Psoas muscle (tissue), 8 donors: ENCODE measurements around the gene LRFN2. TPM values are rescaled to one million over a fixed set of nuclear protein-coding genes. Genes with fewer than 3 reads are reported as not detected.

ENCODE experiments used
- ATAC-seq, 4 donors: fragments of 200-7000 bp; cut with Tn5 transposase; one replicate each; pipeline ENCODE4 v1.9.1; 2020; ENCODE audit warnings: moderate library complexity in 3 of 4, mild to moderate bottlenecking in 2 of 4
- DNase-seq, 2 donors: peaks; one replicate each; pipeline ENCODE4 v3.0.0-alpha.2; 2020
- H3K27ac ChIP-seq: fragments of 200-600 bp; one replicate; pipeline ENCODE4 v1.8.0; 2022
- H3K27me3 ChIP-seq, 3 donors: fragments of 200-600 bp in 1 of 3; one replicate each; pipeline versions ENCODE4 v1.6.1 to v1.8.0; 2013 to 2022; ENCODE audit warnings: low read length in 2 of 3, mild to moderate bottlenecking in 2 of 3, moderate library complexity in 1 of 3; ENCODE audit not compliant: insufficient read depth in 3 of 3
- H3K36me3 ChIP-seq, 2 donors: fragments of 200-600 bp in 1 of 2; one replicate each; pipeline versions ENCODE4 v1.6.1 to v1.8.0; 2013 to 2022; ENCODE audit warnings: low read depth in 1 of 2, mild to moderate bottlenecking in 1 of 2, moderate library complexity in 1 of 2; ENCODE audit not compliant: insufficient read depth in 1 of 2
- H3K4me1 ChIP-seq: fragments of 200-600 bp; one replicate; pipeline ENCODE4 v1.8.0; 2022
- H3K4me3 ChIP-seq: fragments of 200-600 bp; one replicate; pipeline ENCODE4 v1.8.0; 2022; ENCODE audit warnings: mild to moderate bottlenecking
- H3K9me3 ChIP-seq: fragments of 200-600 bp; one replicate; pipeline ENCODE4 v1.8.0; 2022
- WGBS, 3 donors: extraction: QIAGEN DNeasy Blood & Tissue Kit; methylation state at CpG; one replicate each; pipeline versions ENCODE4 v1.1.6 to v1.1.7; 2013; 5-methylcytosine and 5-hydroxymethylcytosine counted together
- intact Hi-C, 2 donors: fragments of 100-400 bp; cut with DNase I; formaldehyde crosslinking; loops; one replicate each; pipeline versions ENCODE4 v1.11.0 to v1.14.2; 2022
- polyA plus RNA-seq, 3 donors: library from polyadenylated mRNA; stranded (reverse); fragments of 200-250 nt; gene quantifications; one replicate each; pipeline ENCODE4 v1.2.3, GENCODE V29; 2013
- total RNA-seq, 4 donors: library from RNA; stranded (reverse); fragmentation: NEBNext Ultra II Directional in 2 of 4; extraction: Animal tissue kit (Norgen Biotek cat#: 25700) in 2 of 4; gene quantifications; one replicate each; pipeline versions ENCODE4 v1.2.1 to v1.2.4, GENCODE V29; 2021 to 2023
- TF ChIP-seq, protein P1 (sequence below): fragments of 200-600 bp; IDR thresholded peaks from one replicate; pipeline ENCODE4 v1.8.0; 2022; ENCODE audit warnings: antibody characterized with exemption
- donor health status: healthy with polysubstance abuse.
- donor health status: DM: no; HTN: no; CAD: no; lungs with moderate emphysema.
- donor health status: Bipolar disorder and iron deficiency.
- donor health status: healthy.
- donor health status: DM: yes; HTN: yes; CAD: no.
- donor health status: DM: no; HTN: no; CAD: no.
- donor health status: DM: no; HTN: no; CAD: no.
- donor health status: DM: yes; HTN: yes; CAD: no.

The LRFN2 gene
- total and polyA plus RNA-seq, 7 donors, result 0.06 TPM; not detected in 6

DNA sequence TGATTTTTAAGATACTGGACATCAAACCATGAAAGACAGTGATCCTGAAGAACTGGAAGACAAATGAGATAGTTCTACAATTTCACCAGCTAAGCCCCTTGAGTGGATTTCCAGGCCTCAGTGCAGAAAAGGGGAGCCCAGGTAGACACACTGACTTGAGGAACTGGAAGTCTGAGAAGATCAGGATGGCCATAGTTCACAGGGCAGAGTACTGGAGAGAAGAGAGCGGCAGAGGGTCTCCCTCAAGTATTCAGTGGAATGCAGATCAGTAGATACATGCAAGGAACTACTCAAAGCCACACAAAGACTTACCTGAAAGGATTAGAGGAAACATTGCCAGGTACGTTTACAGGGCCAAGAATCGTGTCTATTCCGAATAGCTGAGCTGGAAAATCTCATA lies 224.3 kb downstream of the LRFN2 start:
- Histone ChIP-seq H3K36me3 (no peaks in the 10 kb centered on the region), H3K4me3 (no peak overlapping the region), H3K9me3 (peaks cover 6% of the 10 kb centered on the region), H3K4me1 (no peaks in the 10 kb centered on the region), H3K27me3 (no peaks in the 10 kb centered on the region), H3K27ac (no peak overlapping the region)
- intact Hi-C loops, result no loop called here
- TF ChIP-seq, protein P1, sequence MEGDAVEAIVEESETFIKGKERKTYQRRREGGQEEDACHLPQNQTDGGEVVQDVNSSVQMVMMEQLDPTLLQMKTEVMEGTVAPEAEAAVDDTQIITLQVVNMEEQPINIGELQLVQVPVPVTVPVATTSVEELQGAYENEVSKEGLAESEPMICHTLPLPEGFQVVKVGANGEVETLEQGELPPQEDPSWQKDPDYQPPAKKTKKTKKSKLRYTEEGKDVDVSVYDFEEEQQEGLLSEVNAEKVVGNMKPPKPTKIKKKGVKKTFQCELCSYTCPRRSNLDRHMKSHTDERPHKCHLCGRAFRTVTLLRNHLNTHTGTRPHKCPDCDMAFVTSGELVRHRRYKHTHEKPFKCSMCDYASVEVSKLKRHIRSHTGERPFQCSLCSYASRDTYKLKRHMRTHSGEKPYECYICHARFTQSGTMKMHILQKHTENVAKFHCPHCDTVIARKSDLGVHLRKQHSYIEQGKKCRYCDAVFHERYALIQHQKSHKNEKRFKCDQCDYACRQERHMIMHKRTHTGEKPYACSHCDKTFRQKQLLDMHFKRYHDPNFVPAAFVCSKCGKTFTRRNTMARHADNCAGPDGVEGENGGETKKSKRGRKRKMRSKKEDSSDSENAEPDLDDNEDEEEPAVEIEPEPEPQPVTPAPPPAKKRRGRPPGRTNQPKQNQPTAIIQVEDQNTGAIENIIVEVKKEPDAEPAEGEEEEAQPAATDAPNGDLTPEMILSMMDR, result no peak
- 85 to 95% (median 92%) methylated on average over 4 of the region's 4 CpGs for whole genome bisulfite sequencing, 3 donors
- ATAC-seq (no peak), DNase-seq (no peak)

DNA sequence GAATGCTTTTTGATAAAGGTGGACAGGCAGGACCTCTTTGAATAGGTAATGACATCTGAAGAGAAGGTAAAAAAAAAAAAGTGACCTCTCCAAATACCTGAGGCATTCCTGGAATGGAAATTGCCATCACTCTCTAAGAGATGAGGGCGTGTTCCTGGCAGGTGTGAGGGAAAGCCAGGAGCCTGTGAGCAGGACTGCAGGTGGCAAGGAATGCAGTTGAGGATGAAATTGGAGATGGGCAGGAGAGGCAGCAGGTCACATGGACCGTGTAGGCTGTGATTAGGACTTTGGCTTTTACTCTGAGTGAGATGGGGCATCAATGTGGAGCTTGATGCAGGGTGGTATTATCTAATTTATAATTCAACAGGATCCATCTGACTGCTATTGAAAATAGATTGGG lies 227.4 kb downstream of the LRFN2 start:
- WGBS, 3 donors, result 40 to 46% (median 43%) methylated on average over 2 of the region's 2 CpGs
- H3K27ac ChIP-seq, result no peak overlapping the region
- H3K27me3 ChIP-seq, result no peaks in the 10 kb centered on the region
- no peaks in the 10 kb centered on the region for H3K9me3 ChIP-seq
- DNase-seq (no peak), ATAC-seq (no peak)
- no peak overlapping the region for H3K4me3 ChIP-seq
- intact Hi-C loops, result no loop called here
- no peaks in the 10 kb centered on the region for H3K4me1 ChIP-seq
- no peaks in the 10 kb centered on the region for H3K36me3 ChIP-seq
- TF ChIP-seq, protein P1, result no peak

DNA sequence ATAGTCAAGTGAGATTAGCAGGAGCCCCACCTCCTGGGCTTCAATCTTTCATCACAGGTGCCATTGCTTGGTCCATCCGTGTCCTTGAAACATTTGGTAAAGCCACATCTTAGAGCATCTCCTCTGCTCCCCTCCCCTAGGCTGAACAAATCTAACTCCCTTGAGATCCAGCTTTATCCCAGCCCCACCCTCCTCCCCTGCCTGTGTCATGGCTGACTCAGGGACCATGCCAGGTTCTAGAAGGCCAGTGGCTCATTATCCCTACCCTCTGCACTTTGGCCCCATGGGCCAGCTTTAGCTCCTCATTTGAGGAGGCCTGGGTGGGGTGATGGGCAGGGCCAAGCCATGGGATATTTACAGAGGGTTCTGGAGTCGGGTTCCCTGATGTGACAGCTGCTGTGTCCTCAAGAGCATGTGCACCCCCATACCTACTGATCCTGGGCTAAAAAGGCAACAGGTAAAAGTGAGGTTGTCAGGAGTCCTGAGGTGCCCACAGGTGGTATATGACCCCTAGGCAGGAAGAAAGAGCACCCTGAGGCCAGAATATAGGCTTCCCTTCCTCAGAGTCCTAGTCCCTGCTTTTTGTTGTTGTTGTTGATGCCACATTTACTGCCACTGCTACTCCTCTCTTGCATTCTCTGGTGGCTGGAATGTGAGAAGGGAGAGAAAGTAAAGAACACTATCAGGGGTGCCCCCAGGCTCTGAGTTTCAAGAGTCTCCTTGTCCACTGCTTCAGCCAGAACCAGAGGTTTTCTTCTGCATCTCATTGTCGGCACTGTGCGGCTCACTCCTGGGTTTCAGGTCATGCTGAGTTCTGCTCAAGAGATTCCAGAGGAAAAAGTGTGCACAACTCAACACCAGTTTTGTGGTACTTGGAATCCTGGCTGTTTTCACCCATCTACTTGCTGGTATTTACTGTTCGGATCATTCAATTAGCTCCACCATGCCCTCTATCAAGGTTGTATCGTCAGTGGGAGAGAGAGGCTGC lies 228.4 kb downstream of the LRFN2 start:
- intact Hi-C loops, result no loop called here
- H3K36me3 ChIP-seq, result no peaks in the 10 kb centered on the region
- H3K4me3 ChIP-seq, result no peak overlapping the region
- no peaks in the 10 kb centered on the region for H3K9me3 ChIP-seq
- DNase-seq (no peak), ATAC-seq (no peak)
- WGBS, 3 donors, result 93 to 96% (median 94%) methylated on average over 6 of the region's 6 CpGs
- no peak overlapping the region for H3K27ac ChIP-seq
- TF ChIP-seq, protein P1, result no peak
- H3K27me3 ChIP-seq, result no peaks in the 10 kb centered on the region
- H3K4me1 ChIP-seq, result peaks cover 3% of the 10 kb centered on the region

DNA sequence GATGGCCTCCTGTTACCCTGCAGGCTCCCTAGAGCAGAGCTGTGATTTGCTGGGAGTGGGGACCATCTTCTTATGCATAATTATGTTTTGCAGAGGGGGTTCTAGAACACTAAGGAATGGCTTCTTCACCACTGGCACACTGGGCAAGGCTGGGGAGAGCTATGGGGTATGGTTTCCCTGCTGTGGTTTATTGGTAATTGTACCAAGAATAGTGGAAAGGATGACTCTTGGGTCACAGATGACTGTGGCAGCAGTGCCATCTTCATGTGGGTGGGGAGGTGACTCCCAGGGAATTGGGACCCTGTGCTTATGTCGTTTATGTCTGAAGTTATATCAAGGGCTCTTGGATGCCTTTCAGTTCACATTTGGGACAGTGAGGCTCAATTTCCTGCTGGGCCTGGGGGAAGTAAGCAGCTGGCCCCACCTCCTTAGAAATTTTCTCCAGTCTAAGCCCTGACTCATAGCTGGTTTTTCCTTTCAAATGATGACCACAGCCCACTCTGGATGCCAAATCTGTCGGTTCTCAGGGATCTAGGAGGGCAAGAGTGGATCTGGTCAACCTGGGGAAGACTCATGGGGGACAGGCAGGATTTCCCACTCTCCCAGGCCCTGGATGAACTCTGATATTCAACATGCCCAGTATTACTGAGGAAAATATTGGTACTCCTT lies 230.8 kb downstream of the LRFN2 start:
- H3K36me3 ChIP-seq, result no peaks in the 10 kb centered on the region
- no peak overlapping the region for H3K27ac ChIP-seq
- ATAC-seq (peak in 1 of 4 donors; percentile 51), DNase-seq (no peak)
- no peak overlapping the region for H3K4me3 ChIP-seq
- TF ChIP-seq, protein P1, result no peak
- H3K9me3 ChIP-seq, result no peaks in the 10 kb centered on the region
- H3K27me3 ChIP-seq, result no peaks in the 10 kb centered on the region
- H3K4me1 ChIP-seq, result peaks cover 7% of the 10 kb centered on the region
- 14 to 31% (median 22%) methylated on average over 2 of the region's 2 CpGs for WGBS, 3 donors
- intact Hi-C loops, result no loop called here
